Measurements from ENCODE around the gene RPE65. TPM values are rescaled to one million over a fixed set of nuclear protein-coding genes. Genes with fewer than 3 reads are reported as not detected.
"Not testable (repeated sequence)": the region's sequence is repeated elsewhere in the genome, so short reads cannot be mapped to it uniquely, and the experiment has no call there.

Gene RPE65
- total RNA-seq, 4 donors from 2014 or later, result 3.5 TPM; not detected in 3

DNA sequence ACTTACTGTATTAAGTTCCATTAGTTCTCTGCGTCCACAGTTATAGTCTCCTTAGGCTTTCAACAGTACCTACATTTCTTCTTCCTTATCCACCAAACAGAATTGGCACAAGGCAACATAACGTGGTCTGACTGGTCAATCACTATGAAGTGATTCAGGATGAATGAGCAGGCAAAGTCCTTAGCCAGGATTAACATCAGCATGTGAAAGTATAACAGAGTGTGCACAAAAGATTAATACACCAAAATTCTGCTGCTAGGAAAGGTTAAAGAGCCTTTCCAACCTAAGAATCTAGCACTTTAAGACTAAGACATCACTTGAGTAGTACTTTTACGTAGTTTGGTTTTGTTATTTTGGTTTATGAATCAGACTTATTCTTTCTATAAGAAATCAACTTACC lies 31.3 kb upstream of the RPE65 start:
- H3K9me3 ChIP-seq, result no peaks in the 10 kb centered on the region
- intact Hi-C loops (cut with DNase I; ENCODE audit: low total_unique reads), result no loop called here
- H3K36me3 ChIP-seq, result no peaks in the 10 kb centered on the region
- no peak overlapping the region for H3K27ac ChIP-seq
- no peaks in the 10 kb centered on the region for H3K27me3 ChIP-seq
- TF ChIP-seq POLR2A (IDR thresholded peaks at IDR 0.05), result no peak
- TF ChIP-seq, protein P1, sequence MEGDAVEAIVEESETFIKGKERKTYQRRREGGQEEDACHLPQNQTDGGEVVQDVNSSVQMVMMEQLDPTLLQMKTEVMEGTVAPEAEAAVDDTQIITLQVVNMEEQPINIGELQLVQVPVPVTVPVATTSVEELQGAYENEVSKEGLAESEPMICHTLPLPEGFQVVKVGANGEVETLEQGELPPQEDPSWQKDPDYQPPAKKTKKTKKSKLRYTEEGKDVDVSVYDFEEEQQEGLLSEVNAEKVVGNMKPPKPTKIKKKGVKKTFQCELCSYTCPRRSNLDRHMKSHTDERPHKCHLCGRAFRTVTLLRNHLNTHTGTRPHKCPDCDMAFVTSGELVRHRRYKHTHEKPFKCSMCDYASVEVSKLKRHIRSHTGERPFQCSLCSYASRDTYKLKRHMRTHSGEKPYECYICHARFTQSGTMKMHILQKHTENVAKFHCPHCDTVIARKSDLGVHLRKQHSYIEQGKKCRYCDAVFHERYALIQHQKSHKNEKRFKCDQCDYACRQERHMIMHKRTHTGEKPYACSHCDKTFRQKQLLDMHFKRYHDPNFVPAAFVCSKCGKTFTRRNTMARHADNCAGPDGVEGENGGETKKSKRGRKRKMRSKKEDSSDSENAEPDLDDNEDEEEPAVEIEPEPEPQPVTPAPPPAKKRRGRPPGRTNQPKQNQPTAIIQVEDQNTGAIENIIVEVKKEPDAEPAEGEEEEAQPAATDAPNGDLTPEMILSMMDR (IDR thresholded peaks at IDR 0.05), result no peak
- H3K4me1 ChIP-seq, result no peaks in the 10 kb centered on the region
- no peak for DNase-seq
- no peak overlapping the region for H3K4me3 ChIP-seq

DNA sequence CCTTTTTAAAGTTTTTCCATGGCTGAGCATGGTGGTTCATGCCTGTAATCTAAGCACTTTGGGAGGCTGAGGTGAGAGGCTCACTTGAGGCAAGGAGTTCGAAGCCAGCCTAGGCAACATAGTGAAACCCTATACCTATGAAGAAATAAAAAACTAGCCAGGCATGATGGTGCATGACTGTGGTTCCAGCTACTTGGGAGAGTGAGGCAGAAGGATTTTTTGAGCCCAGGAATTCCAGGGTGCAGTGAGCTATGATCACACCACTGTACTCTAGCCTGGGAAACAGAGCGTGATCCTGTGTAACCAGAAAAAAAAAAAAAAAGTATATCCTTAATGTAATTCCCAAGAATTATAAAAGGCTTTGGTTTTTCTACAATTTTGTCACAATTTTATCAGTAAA lies 29.7 kb upstream of the RPE65 start:
- Histone ChIP-seq H3K36me3 (no peaks in the 10 kb centered on the region), H3K27me3 (no peaks in the 10 kb centered on the region), H3K27ac (no peak overlapping the region), H3K4me1 (no peaks in the 10 kb centered on the region), H3K4me3 (no peak overlapping the region), H3K9me3 (no peaks in the 10 kb centered on the region)
- DNase-seq, result no peak
- no peak for TF ChIP-seq POLR2A (IDR thresholded peaks at IDR 0.05)
- TF ChIP-seq, protein P1 (IDR thresholded peaks at IDR 0.05), result no peak
- intact Hi-C loops (cut with DNase I; ENCODE audit: low total_unique reads), result no loop called here

DNA sequence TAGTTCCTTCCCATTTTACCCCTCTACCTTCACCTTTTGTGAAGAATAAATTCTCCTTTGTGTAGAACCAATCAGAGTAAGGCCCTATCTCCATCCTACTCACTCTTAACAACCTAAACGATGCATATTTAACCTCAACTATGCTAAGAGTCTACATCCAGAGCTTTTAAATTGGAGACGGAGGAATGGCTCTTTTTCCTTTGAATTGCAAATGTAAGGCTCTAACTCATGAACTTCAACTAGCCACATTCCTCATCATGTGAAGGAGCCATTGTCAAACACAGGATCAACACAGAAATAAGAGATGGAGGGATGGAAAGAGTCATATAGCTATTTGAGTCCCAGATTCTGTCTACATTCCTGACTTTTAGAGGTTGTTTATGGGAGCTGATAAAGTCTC lies 28.9 kb upstream of the RPE65 start:
- intact Hi-C loops (cut with DNase I; ENCODE audit: low total_unique reads), result no loop called here
- DNase-seq, result no peak

DNA sequence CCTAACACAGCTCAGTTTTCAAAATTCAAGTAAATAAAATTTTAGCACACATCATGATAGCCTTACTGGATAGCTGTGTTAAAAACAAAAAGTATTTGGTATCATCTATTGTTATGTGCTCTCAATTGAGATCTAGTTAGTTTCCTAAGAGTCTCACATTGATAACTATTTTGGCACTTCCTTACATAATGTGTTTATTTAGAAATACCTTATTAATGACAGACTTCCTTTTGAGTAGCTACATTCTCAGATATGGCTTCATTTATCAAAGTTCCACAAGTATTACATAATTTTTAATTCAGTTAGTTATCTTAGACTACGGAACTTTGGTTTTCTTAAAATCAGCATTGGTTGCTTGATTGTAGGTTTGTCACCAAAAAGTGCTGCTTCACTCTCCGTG lies 26.9 kb upstream of the RPE65 start:
- intact Hi-C loops (cut with DNase I; ENCODE audit: low total_unique reads); DNase-seq; H3K9me3 ChIP-seq; H3K4me1 ChIP-seq; H3K27me3 ChIP-seq; H3K4me3 ChIP-seq; H3K36me3 ChIP-seq; H3K27ac ChIP-seq: not testable (repeated sequence)

More for the DNA sequence above, 28.9 kb upstream of the RPE65 start:
- Histone ChIP-seq H3K27me3 (no peaks in the 10 kb centered on the region), H3K9me3 (no peaks in the 10 kb centered on the region), H3K4me1 (no peaks in the 10 kb centered on the region), H3K27ac (no peak overlapping the region), H3K36me3 (no peaks in the 10 kb centered on the region), H3K4me3 (no peak overlapping the region)
- TF ChIP-seq, protein P1 (IDR thresholded peaks at IDR 0.05), result no peak
- TF ChIP-seq POLR2A (IDR thresholded peaks at IDR 0.05), result no peak

DNA sequence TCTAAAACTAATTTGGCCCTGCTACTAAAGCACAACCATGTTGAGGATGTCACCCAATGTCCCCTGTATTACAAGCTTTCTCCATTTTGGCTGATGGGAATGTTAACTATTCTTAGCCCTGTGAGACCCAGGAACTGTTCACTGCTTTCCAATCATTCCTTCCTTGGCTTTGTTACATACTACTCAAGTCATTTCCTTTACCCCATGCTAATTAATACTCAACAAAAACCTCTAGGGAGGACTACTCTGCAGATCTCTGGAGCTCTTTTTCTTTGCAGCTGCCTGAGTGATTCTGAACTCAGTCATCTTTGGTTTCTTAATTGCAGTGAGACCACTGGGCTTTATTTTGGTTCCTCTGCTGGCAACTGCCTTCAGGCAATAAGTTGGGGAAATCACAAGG lies 23.3 kb upstream of the RPE65 start:
- no peak for TF ChIP-seq POLR2A (IDR thresholded peaks at IDR 0.05)
- TF ChIP-seq, protein P1 (IDR thresholded peaks at IDR 0.05), result no peak
- H3K27me3 ChIP-seq, result no peaks in the 10 kb centered on the region
- no peaks in the 10 kb centered on the region for H3K9me3 ChIP-seq
- no peaks in the 10 kb centered on the region for H3K36me3 ChIP-seq
- H3K4me3 ChIP-seq, result no peak overlapping the region
- no peaks in the 10 kb centered on the region for H3K4me1 ChIP-seq
- intact Hi-C loops (cut with DNase I; ENCODE audit: low total_unique reads), result no loop called here
- H3K27ac ChIP-seq, result no peak overlapping the region
- DNase-seq, result no peak

DNA sequence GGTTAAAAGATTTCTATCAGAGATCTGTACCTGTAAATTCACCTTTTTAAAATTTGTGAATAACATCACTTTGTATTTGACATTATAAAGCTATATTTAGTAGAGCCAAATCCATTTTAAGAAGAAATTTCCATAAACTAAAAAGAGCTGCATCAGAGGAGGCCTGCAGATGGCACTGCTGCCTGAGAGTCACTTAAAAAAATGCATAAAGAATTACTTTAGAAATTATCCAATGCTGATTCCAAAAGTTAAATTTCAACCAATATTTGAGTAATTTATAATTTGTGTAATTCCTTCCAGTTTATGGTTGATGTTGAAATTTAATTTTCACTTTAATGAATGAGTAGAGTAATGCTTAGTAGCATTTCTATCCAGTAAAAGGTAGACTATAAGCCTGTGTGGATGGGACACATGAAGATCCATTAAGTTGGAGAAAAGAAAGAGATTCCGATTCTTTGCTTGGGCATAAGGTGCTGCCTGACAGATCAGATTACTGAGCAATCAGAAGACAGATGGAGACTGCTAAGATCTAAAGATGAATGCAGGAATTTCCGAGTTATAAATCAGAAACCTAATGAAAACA lies 20.7 kb upstream of the RPE65 start:
- DNase-seq, result no peak
- H3K9me3 ChIP-seq, result no peaks in the 10 kb centered on the region
- no peak overlapping the region for H3K4me3 ChIP-seq
- no peaks in the 10 kb centered on the region for H3K4me1 ChIP-seq
- H3K36me3 ChIP-seq, result no peaks in the 10 kb centered on the region
- H3K27ac ChIP-seq, result no peak overlapping the region
- intact Hi-C loops (cut with DNase I; ENCODE audit: low total_unique reads), result no loop called here
- no peaks in the 10 kb centered on the region for H3K27me3 ChIP-seq
- TF ChIP-seq POLR2A (IDR thresholded peaks at IDR 0.05), result no peak
- TF ChIP-seq, protein P1 (IDR thresholded peaks at IDR 0.05), result peak in 3 of 4 experiments; percentile 5 to 22 (median 20)
